Measurements from ENCODE around the gene ARMC10. TPM values are rescaled to one million over a fixed set of nuclear protein-coding genes. Genes with fewer than 3 reads are reported as not detected.

ARMC10 gene
- total and polyA plus RNA-seq, 2 donors = 33.0 to 40.6 TPM

DNA sequence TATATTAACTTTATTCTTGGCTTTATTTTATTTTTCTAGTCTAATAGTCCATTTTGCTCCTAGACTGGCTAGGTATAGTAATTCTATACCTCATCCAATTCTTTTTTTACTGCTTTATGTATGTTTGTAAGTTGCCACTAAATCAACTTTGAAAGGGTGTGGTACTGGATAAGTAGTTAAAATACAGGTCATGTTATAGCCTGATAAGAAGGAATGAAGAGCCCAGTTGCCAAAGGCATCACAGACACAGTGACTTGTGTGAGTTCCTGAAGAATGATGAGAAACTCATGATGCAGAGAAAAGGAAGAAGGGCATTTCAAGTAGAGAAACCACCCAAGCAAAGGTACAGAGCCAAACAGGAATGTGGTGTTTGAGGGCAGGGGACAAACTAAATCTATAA is 46.7 kb downstream of the ARMC10 start:
- H3K36me3 ChIP-seq (ENCODE audit: insufficient read depth) = peaks cover 2% of the 10 kb centered on the region
- no peak overlapping the region for H3K4me3 ChIP-seq (ENCODE audit: low read depth, low read length)
- DNase-seq (ENCODE audit: extremely low spot score) = no peak
- H3K27ac ChIP-seq (ENCODE audit: low read depth) = no peak overlapping the region
- no peaks in the 10 kb centered on the region for H3K4me1 ChIP-seq (ENCODE audit: insufficient read depth)

DNA sequence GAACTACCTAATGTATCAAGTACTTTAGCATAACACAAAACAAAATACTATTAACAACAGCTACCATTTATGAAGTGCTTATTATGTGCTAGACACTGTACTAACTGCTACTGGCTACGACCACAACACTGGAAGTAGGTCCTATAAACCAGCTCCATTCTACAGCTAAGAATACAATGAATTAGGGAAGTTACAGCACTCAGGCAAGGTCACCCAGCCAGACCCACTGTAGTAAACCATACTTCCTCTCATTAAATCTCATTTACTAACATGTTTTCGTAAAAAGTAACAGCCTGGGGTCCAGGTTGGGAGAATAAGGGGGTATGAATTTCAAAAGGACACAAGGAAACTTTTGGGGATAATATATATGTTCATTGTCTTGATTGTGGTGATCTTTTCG is 48.6 kb downstream of the ARMC10 start:
- Histone ChIP-seq H3K36me3 (ENCODE audit: insufficient read depth) (peaks cover 2% of the 10 kb centered on the region), H3K4me3 (ENCODE audit: low read depth, low read length) (no peak overlapping the region), H3K27ac (ENCODE audit: low read depth) (no peak overlapping the region), H3K4me1 (ENCODE audit: insufficient read depth) (no peaks in the 10 kb centered on the region)
- DNase-seq (ENCODE audit: extremely low spot score) = no peak
- WGBS = 85% methylated on average over 3 of the region's 3 CpGs

DNA sequence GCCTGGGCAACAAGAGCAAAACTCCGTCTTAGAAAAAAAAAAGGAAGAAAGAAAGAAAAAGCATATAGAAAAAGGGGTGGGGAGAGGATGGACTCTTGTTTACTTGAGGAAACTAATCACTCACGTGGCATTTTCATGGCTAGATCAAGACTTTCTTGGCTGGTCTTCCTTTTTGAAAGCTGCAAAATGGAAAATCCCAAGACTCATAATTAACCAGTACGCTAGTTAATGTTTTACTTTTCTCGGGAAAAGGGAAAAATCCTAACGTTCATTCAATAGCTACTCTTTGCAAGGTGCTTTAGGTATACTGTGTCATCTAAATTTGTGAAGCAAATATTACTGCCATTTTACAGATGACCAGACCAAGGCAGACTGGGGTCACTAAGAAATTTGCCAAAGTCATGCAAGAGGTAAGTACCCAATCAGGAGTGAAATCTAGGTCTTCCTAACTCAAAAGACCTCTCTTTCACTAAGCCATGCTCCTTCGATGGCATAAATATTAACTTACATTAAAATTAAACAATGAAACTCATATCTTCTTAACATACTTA is 49.6 kb downstream of the ARMC10 start:
- Histone ChIP-seq H3K36me3 (ENCODE audit: insufficient read depth) (no peaks in the 10 kb centered on the region), H3K4me3 (ENCODE audit: low read depth, low read length) (no peak overlapping the region), H3K4me1 (ENCODE audit: insufficient read depth) (no peaks in the 10 kb centered on the region), H3K27ac (ENCODE audit: low read depth) (no peak overlapping the region)
- 88% methylated on average over 6 of the region's 6 CpGs for WGBS
- DNase-seq (ENCODE audit: extremely low spot score) = no peak

DNA sequence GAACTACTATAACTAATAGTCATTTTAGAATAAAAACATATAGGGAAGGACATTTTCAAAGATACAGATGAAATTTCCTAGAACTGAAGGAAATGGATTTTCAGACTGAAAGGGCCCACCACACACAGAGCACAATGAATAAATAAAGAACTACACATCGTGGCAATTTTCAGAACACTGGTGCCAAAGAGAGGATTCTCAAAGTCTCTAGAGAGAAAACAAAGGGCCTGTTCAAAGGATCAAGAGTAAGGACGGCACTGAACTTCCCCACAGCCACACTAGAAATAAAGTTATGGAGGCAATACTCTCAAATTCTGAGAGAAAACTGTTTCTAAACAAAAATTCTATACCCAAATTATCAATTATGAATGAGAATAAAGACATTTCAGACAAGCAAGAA is 52.1 kb downstream of the ARMC10 start:
- 87% methylated on average over 2 of the region's 2 CpGs for WGBS
- no peaks in the 10 kb centered on the region for H3K36me3 ChIP-seq (ENCODE audit: insufficient read depth)
- no peak overlapping the region for H3K27ac ChIP-seq (ENCODE audit: low read depth)
- no peak overlapping the region for H3K4me3 ChIP-seq (ENCODE audit: low read depth, low read length)
- DNase-seq (ENCODE audit: extremely low spot score) = no peak
- peaks cover 2% of the 10 kb centered on the region for H3K4me1 ChIP-seq (ENCODE audit: insufficient read depth)

DNA sequence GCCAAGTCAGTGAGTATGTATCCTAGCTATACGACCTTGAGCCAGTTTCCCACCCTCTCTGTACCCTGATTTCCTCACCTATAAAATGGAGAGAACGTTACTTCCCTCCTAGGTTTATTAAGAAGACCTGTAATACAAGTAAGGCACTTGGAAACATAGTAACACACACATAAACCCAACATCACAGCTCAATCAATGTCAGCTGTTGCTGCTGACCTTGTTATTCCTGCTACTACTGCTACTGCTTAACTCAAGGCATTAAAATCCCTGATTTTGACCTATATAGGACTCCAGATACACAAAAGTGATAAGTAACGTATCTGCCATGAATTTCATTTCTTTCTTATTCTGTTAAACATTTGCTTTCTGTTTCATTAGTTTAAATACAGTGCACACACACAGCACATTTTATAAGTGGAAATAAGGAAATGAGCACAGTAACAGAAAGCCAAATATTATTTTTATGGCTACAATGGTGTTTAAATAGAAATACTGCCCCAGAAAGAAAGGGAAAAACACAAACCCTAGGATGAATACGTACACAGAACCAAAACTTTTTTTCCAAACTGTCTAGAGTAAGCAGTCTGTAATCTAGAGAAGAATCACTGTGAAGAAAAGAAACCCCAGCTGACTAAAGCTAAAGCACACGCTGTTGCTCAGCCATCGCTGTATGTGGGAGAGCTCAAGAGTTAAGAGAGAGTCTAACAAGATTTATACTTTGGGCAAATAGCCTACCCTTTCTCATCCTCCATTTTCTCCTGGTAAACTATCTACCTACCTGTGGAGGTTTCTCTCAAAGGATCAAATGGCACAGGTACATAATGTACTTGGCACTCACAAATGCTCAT is 55.0 kb downstream of the ARMC10 start:
- no peak for DNase-seq (ENCODE audit: extremely low spot score)
- H3K4me1 ChIP-seq (ENCODE audit: insufficient read depth) = peaks cover 2% of the 10 kb centered on the region
- WGBS = 53% methylated on average over 6 of the region's 6 CpGs
- no peak overlapping the region for H3K4me3 ChIP-seq (ENCODE audit: low read depth, low read length)
- H3K36me3 ChIP-seq (ENCODE audit: insufficient read depth) = no peaks in the 10 kb centered on the region
- no peak overlapping the region for H3K27ac ChIP-seq (ENCODE audit: low read depth)

DNA sequence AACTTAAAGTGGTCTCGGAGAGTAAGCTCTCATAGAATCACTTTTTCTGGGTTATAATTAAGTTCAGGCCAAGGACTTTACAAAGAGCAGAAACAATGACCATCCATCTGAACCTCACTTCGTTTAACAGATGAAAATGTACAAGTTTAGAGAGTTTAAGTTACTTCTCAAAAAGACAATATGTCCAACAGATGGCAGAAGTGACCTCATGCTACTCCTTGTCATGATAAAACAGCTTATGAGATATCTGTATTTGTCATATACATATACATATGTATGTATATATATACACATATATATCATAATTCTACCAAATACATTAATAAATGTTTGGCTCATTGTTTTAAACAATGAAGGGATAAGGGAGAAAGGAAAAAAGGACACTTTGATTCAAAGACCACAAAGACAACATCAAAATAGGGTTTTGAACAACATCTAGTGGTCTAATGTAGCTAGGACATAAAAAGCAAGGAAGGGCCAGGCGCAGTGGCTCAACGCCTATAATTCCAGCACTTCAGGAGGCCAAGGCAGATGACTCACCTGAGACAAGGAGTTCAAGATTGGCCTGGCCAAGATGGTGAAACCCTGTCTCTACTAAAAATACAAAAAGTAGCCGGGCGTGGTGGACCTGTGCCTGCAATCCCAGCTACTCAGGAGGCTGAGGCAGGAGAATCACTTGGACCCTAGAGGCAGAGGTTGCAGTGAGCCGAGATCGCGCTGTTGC is 56.1 kb downstream of the ARMC10 start:
- Histone ChIP-seq H3K4me3 (ENCODE audit: low read depth, low read length) (no peak overlapping the region), H3K27ac (ENCODE audit: low read depth) (no peak overlapping the region), H3K4me1 (ENCODE audit: insufficient read depth) (peaks cover 2% of the 10 kb centered on the region), H3K36me3 (ENCODE audit: insufficient read depth) (no peaks in the 10 kb centered on the region)
- no peak for DNase-seq (ENCODE audit: extremely low spot score)
- 88% methylated on average over 9 of the region's 9 CpGs for WGBS

DNA sequence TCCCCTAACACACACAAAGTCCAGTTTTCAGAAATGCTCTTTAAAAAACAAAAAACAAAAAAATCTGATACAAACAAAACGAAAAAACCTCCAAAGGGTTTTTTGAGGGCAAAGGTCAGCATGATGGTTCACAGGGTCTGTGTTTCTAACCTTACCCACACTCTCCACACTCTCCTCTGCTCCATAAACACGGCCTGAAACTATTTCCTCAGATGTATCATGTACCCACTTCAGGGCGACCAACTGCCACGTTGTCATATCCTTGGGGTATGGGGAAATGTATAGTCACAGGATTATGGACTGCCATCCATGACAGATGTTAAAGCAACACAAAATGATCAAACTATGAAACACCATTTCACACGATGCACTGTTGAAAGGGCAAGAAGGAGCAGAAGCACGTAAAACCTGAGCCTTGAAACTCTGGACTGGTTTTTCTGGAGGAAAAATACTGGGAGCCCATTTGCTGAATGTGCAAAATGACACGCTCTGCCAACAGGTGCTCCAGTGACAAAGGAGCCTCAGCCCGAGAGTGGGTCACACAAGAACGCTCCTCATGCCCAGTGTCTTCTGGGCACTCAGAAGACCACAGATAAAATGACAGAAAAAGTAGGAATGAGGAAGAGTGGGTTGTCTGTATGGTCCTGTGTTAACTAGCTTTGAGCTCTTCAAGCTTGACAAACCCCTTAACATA is 58.2 kb downstream of the ARMC10 start:
- H3K27ac ChIP-seq (ENCODE audit: low read depth) = no peak overlapping the region
- DNase-seq (ENCODE audit: extremely low spot score) = no peak
- 86% methylated on average over 9 of the region's 9 CpGs for WGBS

DNA sequence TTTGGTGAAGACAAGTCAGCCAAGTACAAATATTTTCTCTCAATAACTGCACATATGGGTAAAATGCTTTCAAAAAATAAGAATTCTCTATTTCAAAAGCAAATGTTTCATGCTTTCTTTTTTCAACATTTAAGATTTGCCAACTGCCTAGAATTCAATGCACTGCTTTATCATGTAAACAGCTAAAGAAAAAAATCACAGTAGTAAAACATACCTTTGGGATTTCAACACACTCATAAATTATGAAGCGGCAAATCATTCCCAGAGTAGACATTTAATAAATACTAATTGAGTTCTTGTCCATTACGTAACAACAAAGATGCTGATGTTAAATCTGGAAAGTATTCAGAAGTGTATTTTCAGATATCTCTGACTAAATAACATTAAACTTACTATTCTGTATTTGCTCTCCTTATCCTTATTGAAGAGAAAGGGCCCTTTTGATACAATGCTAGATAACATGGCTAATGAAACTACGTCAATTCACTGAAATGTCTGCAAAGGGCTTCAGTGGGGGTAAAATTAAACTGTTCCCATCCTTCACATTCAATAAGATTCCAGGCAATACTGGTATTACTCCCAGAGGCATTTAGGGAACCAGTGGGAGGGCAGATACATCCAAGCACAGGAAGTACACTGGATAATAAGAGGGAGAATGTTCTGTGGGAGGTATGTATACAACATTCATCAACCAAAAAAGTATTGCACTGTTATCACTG is 60.1 kb downstream of the ARMC10 start:
- H3K4me1 ChIP-seq (ENCODE audit: insufficient read depth) = peaks cover 2% of the 10 kb centered on the region
- H3K4me3 ChIP-seq (ENCODE audit: low read depth, low read length) = no peak overlapping the region
- H3K36me3 ChIP-seq (ENCODE audit: insufficient read depth) = no peaks in the 10 kb centered on the region
- no peak overlapping the region for H3K27ac ChIP-seq (ENCODE audit: low read depth)
- 51% methylated on average over 3 of the region's 3 CpGs for WGBS
- no peak for DNase-seq (ENCODE audit: extremely low spot score)

More for the DNA sequence above, 58.2 kb downstream of the ARMC10 start:
- Histone ChIP-seq H3K4me3 (ENCODE audit: low read depth, low read length) (no peak overlapping the region), H3K4me1 (ENCODE audit: insufficient read depth) (peaks cover 2% of the 10 kb centered on the region), H3K36me3 (ENCODE audit: insufficient read depth) (no peaks in the 10 kb centered on the region)

DNA sequence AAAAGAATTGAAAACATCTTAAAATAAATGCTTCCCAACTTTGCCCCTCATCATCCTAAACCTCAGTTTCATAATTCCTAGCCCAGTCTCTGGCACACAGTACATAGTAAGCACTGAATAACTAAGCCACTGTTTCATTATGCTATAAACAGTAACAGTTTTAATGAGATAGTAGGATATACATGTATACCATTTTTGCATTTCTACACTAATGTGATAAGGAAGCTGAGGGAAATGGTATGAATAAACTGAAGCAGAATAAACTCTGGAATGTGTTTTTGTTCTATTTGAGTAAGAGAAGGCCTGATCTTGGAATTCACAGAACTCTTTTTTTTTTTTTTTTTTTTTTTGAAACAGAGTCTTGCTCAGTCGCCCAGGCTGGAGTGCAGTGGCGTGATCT is 65.1 kb downstream of the ARMC10 start:
- DNase-seq (ENCODE audit: extremely low spot score) = no peak
- H3K36me3 ChIP-seq (ENCODE audit: insufficient read depth) = no peaks in the 10 kb centered on the region
- no peak overlapping the region for H3K27ac ChIP-seq (ENCODE audit: low read depth)
- H3K4me3 ChIP-seq (ENCODE audit: low read depth, low read length) = no peak overlapping the region
- no peaks in the 10 kb centered on the region for H3K4me1 ChIP-seq (ENCODE audit: insufficient read depth)
- WGBS = 78% methylated on average over 2 of the region's 2 CpGs

DNA sequence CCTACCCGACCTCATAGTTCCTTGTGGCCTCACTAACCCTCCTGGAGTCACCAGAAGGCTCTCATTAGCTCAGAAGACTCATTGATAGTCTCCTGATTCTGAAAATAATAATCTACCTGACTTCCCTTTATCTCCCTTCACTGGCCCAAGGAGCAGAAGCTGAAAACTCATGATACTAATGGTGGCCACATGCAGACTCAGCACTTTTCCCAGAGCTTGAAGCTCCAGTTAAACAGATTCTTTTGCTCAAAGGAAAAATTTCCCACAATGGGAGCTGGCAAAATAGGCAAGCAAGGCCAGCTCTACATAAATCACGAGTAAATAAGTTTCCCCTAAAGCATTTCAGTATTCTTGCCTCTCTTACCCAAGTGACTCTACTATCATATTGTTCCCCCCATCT is 65.7 kb downstream of the ARMC10 start:
- Histone ChIP-seq H3K27ac (ENCODE audit: low read depth) (no peak overlapping the region), H3K4me1 (ENCODE audit: insufficient read depth) (no peaks in the 10 kb centered on the region), H3K4me3 (ENCODE audit: low read depth, low read length) (no peak overlapping the region), H3K36me3 (ENCODE audit: insufficient read depth) (no peaks in the 10 kb centered on the region)
- 91% methylated on average over 2 of the region's 2 CpGs for WGBS
- no peak for DNase-seq (ENCODE audit: extremely low spot score)

DNA sequence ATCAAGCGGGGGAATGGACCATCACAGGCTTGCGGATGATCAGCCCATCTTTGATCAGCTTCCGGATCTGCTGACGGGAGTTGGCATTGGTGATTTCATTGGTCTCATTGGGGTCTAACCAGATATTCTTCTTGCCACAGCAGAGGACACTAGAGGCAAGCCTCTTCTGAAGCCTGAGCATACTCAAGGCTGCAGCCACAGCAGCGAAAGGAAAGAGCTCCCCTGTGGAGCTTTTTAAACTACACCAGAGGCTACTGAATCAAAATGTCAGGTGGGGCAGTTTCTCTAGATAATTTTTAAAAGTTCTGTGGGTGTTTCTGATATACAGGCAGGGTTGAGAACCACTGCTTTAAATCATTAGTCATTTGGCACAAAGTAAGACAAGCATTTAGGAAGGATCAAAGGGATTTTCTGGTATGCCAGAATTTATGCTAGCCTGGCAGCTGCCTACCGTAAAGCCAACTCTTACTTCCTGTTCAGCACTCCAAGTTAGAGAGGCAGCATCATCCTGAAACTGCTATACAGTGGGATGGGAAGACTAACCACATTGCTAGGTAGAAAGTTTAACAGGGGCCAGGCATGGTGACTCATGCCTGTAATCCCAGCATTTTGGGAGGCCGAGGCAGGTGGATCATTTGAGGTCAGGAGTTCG is 66.9 kb downstream of the ARMC10 start:
- H3K4me3 ChIP-seq (ENCODE audit: low read depth, low read length) = no peak overlapping the region
- H3K36me3 ChIP-seq (ENCODE audit: insufficient read depth) = no peaks in the 10 kb centered on the region
- WGBS = 87% methylated on average over 8 of the region's 8 CpGs
- DNase-seq (ENCODE audit: extremely low spot score) = no peak
- H3K27ac ChIP-seq (ENCODE audit: low read depth) = no peak overlapping the region
- no peaks in the 10 kb centered on the region for H3K4me1 ChIP-seq (ENCODE audit: insufficient read depth)

DNA sequence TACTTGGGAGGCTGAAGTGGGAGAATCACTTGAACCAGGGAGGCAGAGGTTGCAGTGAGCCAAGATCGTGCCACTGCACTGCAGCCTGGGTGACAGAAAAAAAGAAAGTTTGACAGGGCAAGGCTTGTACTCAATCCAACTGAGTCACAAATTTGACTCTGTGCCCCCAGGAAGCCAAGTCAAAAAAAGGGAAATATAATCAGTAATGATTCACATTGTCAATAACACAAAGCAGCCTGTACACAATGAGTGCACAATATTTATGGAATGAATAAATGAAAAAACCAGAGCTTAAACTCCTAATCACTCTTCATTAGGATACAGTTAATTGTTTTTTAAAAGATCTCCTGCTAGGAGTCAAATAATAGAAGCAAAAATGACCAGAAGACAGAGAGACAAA is 67.6 kb downstream of the ARMC10 start:
- Histone ChIP-seq H3K4me3 (ENCODE audit: low read depth, low read length) (no peak overlapping the region), H3K36me3 (ENCODE audit: insufficient read depth) (no peaks in the 10 kb centered on the region), H3K4me1 (ENCODE audit: insufficient read depth) (no peaks in the 10 kb centered on the region), H3K27ac (ENCODE audit: low read depth) (no peak overlapping the region)
- no peak for DNase-seq (ENCODE audit: extremely low spot score)
- 84% methylated on average over 1 of the region's 1 CpG for WGBS

DNA sequence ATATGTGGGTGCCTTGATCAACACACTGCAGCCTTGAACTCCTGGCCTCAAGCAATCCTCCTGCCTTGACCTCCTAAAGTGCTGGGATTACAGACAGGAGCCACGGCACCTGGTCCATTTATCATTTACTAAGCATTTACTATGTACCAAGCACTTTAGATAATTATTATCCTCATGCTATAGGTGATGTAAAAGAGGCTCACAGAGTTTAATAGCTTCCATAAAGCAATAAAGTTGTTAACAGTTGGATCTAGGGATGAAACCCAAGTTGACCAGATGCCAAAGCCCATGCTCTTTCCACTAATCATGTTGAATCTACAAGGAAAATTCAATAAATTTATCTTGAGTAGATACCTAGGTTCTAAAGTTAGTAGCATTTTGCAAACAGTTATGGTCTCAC is 68.9 kb downstream of the ARMC10 start:
- H3K4me1 ChIP-seq (ENCODE audit: insufficient read depth) = no peaks in the 10 kb centered on the region
- no peak for DNase-seq (ENCODE audit: extremely low spot score)
- WGBS = 87% methylated on average over 1 of the region's 1 CpG
- H3K27ac ChIP-seq (ENCODE audit: low read depth) = no peak overlapping the region
- H3K4me3 ChIP-seq (ENCODE audit: low read depth, low read length) = no peak overlapping the region
- H3K36me3 ChIP-seq (ENCODE audit: insufficient read depth) = no peaks in the 10 kb centered on the region
